Measurements from ENCODE around the gene CRIP1.

CRIP1 gene

DNA sequence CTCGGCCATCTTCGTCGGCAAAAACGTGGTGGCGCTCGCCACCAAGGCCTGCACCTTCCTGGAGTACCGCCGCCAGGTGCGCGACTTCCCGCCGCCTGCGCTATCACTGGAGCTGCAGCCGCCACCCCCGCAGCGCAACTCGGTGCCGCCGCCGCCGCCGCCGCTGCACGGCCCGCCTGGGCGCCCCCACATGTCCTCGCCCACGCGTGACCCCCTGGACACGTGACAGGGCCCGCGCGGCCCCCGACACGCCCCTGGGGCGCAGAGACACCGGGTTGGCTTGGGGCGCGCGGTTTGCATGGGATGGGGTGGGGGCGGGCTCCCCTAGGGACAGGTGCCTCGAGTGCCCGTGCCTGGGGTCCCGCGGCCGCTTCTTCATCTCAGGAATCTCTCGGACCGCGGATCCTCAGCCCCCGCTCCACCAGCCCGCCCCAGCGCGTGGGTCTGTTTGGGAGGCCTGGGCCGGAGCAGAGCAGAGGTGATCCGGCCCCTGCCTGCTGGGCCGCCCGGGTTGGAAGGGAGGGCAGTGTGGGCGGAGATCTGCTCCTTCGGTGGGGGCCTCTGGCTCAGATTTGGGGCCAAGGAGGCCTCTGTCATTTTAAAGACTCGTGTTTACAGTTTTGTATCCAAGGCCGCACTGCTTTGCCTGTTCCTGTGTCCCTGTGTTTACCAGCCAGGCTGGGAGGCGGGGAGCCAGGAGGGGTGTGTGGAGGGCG lies 43.0 kb downstream of the CRIP1 start:
- in situ Hi-C loops (cut with MboI; ENCODE audit: low sequenced_read_pairs), result no loop called here

DNA sequence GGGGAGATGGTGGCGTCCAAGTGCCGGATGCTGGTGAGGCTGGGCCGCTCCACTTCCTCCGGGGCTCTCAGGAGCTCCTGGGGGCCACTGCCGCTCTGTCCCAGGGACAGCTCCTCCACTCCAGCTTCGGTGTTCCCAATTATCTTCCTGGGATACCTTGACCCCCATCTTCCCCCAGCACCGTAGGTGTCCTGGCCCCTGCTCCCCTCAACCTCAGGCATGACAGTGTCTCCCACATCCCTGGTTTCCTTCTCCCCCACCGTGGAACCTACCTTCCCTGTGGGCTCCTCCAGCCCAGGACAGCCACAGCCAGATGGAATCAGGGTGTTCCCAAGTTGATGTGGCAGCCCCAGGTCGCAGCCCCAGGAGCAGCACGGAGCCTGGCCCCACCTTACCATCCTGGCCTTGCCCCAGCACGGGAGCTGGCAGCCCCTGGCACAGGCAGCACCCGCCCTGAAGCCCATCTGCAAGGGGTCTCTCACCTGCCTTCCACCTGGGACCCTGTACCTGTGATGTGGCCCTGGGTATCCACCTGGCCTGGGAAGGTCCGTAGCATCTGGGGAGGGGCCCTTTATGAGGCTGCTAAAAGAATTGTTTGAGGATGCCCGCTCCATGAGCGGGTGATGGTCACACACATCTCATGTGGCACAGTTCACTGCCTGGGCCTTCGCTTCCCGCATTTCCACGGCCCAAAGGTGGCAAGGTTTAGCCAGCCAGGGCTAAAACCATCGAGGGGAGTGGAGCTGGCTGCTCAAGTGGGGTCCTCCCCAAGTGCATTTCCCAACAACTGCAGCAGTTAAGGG lies 43.8 kb downstream of the CRIP1 start:
- in situ Hi-C loops (cut with MboI; ENCODE audit: low sequenced_read_pairs), result no loop called here

DNA sequence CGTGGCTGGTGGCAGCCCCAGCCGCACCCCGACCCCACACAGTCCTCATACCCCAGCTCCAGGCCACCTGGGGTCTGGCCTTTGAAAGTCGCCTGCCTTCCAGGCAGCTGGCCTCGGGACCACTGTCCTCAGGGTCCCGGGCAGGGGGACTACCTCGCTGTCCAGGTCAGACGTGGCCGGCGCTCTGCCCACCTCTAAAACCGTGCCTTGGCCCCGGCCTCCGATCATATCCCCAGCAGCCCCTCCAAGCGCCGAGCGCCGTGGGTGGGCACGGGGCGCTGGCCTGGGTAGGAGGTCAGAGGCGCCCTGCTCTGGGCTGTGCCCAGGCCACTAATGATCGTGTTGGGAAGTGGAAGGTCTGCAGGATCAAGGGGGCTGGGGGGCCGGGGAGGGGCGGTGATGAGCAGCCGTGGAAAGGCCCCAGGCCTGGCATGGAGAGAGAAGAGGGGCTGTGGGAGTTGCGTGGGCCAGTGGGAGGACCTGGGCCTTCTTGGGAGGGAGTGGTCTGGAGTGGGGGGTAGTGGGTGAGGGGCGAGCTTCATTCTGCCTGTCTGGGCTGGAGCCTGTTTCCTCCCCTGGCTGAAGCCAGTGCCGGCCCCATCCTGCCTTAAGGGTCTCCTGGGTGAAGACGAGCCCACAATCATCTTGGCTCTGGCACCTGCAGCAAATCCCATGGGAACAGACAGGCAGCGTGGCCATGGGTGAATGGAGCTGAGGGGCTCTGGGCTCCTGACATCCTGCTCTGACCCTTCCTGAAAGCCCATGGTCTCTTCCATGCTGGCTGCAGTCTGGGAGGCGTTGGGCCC lies 44.6 kb downstream of the CRIP1 start:
- in situ Hi-C loops (cut with MboI; ENCODE audit: low sequenced_read_pairs), result no loop called here

DNA sequence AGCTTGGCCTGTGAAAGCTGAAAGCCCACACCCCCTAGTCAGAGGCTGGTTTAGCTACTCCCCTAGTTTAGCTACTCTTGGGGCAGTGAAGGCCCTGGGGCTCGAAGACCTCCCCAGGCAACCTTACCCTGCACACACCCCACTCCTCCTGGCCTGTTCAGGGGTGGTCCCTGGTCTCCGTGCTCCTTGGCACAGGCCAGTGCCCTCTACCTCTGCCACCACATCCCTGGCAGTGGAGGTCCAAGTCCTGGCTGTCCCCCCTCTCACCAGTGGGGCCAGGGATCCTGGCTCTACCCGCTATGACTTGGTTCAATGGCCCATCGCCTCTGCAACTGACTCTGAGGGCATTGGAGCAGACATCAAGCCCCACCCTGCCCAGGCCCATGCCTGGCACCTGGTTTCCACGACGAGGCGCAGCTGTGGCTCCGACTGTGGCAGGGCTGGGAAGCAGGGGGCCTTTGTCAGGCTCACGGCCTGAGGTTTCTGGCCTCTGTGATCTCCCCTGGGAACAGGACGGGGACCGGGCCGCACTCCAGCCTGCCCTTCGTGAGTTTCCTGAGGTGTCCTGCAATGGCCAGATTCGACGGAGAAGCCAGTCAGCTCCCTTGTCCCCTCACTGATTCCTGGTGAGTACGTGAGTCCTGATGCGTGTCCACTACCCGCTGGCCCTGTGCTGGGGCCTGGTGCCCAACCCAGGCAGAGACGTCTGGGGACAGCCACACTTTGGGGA lies 45.4 kb downstream of the CRIP1 start:
- in situ Hi-C loops (cut with MboI; ENCODE audit: low sequenced_read_pairs), result no loop called here

DNA sequence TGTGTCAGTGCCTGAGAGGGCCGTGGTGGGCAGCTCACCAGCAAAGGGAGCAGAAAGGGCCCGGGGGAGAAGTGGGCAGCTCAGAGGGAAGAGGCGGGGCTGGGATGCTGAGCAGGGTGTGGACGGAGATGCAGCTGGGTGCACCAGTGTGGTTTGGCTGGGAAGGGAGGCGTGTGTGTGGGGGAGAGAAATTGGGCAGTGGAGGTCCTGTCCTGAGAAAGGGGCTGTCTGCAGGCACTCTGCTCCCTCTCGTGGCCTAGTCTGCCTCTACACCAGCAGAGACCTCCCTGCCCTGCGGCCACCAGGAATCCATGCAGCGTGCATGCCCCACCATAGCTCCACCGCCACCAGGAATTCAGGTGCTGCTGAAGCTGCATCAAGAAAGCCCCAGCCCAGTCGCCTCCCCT lies 46.1 kb downstream of the CRIP1 start:
- in situ Hi-C loops (cut with MboI; ENCODE audit: low sequenced_read_pairs), result no loop called here

DNA sequence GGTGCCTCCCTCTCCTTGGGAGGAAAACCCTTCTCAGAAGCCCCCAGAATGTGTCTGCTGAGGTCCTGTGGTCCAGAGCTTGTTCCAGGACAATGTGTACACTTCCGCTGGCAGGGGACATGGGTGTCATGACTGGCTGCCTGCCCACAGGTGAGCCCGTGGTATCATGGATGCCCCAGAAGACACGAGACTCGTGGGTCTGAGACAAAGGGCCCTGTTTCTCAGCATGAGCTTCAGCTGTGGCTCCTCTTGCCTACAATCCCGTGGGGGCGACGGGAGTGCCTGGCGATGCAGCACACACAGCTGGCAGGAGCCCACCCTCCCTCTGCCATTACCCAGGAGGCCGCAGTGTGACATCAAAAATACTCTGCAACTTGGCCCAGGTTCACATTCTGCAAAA lies 46.7 kb downstream of the CRIP1 start:
- in situ Hi-C loops (cut with MboI; ENCODE audit: low sequenced_read_pairs), result no loop called here

DNA sequence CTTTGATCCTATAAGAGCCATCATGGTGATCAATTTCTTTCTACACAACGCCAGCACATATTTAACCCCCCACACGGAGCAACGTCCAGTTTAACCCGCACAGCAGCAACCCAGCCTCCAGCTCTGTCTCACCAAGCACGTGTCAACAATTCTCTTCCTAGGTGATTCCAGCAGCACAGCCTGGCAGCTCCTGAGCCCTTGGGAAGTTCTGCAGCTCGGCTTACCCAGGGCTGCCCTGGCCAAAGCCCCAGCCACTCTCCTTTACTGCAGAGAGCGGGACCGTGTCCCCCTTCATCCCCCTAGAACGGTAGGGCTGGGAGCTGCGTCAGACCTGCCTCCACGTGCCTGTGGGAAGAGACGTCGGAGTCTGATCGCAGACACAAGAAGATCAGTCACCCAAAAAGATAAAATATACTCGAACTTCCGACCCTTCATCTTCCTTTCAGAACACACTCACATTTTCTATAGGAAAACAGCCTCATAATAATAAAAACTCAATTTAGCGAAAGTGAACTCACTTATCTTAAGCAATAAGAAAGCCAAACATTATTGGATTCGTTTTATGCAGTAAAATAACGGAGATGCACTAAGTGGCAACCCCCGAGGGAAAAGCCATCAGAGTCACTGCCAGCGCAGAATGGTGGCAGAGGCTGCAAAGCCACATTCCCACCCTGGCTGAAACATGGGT lies 47.3 kb downstream of the CRIP1 start:
- in situ Hi-C loops (cut with MboI; ENCODE audit: low sequenced_read_pairs), result no loop called here

DNA sequence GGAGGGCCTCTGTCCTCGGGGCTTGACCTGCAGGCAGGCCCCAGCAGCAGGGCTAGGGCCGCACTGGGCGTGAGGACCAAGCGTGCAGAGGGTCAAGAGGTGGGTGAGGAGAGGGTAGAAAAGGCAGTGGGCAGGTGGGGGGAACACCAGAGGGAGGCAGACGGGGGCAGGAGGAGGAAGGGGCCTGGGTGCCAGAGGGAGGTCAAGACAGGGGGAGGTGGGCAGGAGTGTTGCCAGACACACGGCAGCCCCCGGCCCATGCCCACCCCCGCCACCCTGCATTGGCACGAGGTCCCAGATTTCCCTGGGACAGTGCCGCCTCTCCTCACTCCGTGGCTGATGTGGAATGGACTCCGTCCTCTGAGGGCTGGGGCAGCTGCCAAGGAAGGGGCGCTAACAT lies 47.9 kb downstream of the CRIP1 start:
- in situ Hi-C loops (cut with MboI; ENCODE audit: low sequenced_read_pairs), result no loop called here

DNA sequence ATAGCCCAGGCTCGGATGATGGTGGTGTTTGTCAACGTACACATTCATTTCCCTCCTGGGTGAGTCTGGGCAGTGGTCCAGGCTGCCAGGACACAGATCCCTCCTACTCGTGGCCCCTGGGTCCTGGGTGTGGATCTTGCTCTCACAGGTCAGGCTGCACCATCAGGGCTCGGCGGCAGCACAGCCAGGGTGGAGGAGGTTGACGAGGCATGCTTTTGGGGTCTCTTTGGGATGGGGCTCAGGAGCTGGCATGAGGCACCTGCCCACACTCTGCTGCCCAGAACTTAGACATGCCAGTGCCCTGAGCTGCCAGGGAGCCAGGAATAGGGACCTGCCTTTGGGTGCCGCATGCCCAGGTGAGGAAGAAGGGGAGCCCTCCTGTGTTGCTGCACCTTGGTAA lies 49.4 kb downstream of the CRIP1 start:
- in situ Hi-C loops (cut with MboI; ENCODE audit: low sequenced_read_pairs), result no loop called here

DNA sequence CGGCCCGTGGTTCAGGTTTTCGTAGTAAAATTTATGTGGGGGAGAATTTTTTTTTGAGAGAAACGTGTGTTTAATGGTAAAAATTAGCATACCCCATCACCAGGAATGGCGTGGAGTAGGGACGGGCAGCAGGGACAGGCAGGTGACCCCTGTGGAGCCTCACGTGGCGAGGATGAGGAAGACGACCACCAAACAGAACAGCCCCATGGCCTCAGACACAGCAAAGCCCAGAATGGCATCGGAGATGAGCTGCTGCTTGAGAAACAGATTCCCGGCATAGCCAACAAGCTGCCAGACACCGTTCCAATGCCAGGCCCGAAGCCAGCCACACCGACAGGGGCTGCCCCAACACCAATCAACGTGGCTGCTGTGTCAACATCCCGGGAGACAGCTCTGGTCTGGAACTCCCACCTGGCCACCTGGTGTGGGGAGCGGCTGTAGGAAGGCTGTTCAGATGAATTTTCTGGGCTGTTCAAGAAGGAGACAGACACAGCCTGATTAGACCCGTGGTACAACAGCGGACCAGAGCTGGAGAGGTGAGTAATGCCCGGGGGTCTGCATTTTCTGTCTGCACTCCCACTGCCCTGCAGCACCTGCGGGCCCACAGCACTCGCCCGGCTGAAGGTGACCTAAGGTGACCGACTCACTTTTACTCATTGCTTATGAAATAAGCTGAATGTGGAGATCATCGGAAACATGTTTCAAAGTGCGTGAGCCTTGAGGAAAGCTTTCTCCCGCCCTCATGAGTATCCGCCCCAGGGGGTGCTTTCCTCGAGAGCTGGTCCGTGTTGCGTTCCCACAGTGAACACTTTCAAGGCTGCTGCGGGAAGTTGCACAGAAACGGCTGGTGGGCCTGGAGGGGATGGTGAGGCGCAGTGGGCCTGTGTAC lies 50.2 kb downstream of the CRIP1 start:
- in situ Hi-C loops (cut with MboI; ENCODE audit: low sequenced_read_pairs), result no loop called here

DNA sequence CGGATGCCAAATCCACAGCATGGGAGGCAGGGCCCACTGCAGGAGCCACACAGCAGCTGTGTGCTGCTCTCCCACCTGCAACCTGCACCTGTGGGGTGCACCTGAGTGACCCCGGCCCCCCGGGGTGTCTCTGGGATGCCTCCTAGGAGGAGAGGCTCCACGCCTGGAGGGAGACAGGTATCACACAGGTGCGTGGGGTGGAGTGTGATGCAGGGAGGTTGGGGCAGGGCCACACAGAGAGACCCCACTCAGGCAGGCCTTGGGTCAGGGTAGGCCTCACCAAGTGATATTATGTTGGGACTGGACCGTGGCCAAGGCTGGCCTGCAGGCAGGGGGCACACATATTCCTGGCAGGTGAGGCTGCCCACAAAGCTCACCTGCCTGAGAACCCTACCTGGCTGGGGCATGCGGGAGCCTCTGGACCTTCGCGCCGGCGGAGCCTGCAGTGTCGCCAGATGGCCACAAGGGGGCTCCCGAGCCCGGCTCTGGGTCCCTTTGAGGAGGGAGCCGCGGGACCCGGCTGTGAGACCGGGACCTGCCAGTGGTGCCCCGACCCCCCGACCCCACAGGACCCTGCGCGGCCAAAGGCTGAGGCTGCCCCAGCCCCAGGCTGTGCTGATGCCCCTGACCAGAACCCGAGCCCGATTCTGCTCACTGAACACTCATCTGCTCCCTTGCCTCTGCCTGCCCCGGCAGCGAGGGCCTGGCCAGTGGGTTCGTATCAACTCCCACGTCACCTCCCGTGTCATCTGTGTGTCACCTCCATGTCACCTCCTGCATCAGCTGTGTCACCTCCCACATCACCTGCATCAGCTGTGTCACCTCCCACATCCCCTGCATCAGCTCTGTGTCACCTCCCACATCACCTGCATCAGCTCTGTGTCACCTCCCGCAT lies 51.1 kb downstream of the CRIP1 start:
- in situ Hi-C loops (cut with MboI; ENCODE audit: low sequenced_read_pairs), result no loop called here

Measured in HL-60/S4 treated with retinoic acid at 250 ng/mL for 4 days and 3 days (cell line).